ENCODE data around the gene NDUFC1. TPM values are rescaled to one million over a fixed set of nuclear protein-coding genes. Genes with fewer than 3 reads are reported as not detected.

Gene NDUFC1
- total RNA-seq, 1 experiment from 2014 or later = 59.1 TPM

GRCh38 chr4:139317635-139318034 is 15.4 kb upstream of the NDUFC1 start:
- peaks cover 52 to 54% of the 10 kb centered on the region in 2 experiments for H3K4me1 Mint-ChIP-seq
- peak overlapping the region in 1 of 3 experiments; percentile 27; a peak in 1 of 7 replicates for H3K27ac Mint-ChIP-seq
- no peak for TF ChIP-seq CTCF (conservative IDR thresholded peaks at IDR 0.05)

More at GRCh38 chr4:139317635-139318034, 15.4 kb upstream of the NDUFC1 start:
- Histone ChIP-seq H3T11ph (ENCODE audit: low read length) (no peak overlapping the region), H3K27ac (ENCODE audit: insufficient read length, low read depth, low read length) (no peak overlapping the region), H4K20me1 (ENCODE audit: control insufficient read depth, insufficient read depth, insufficient read length) (no peaks in the 10 kb centered on the region), H3K4me2 (ENCODE audit: insufficient read depth, insufficient read length, low read length) (no peak overlapping the region), H3K79me2 (ENCODE audit: insufficient read depth, low read length) (peaks cover 62% of the 10 kb centered on the region; the same call in 1 of the 2 replicates), H4K5ac (ENCODE audit: insufficient read length, low read depth, low read length) (no peak overlapping the region), H3K27me3 (ENCODE audit: insufficient read depth, low read length) (no peaks in the 10 kb centered on the region), H2BK12ac (ENCODE audit: insufficient read length, low read depth, low read length) (no peak overlapping the region), H3K4me1 (ENCODE audit: insufficient read depth, low read length) (no peaks in the 10 kb centered on the region; the same call in 1 of the 2 replicates), H4K91ac (ENCODE audit: insufficient read length, low read depth, low read length) (no peak overlapping the region), H3K18ac (ENCODE audit: insufficient read length, low read depth, low read length) (no peak overlapping the region), H3K9me3 (ENCODE audit: control insufficient read depth, low read depth, low read length) (no peaks in the 10 kb centered on the region), H2AK5ac (ENCODE audit: insufficient read length, low read length) (no peak overlapping the region), H3K14ac (ENCODE audit: insufficient read depth, low read length) (no peak overlapping the region), H2BK20ac (ENCODE audit: low read depth, low read length, poor library complexity, severe bottlenecking) (no peak overlapping the region), H2BK120ac (ENCODE audit: low read depth, low read length, poor library complexity, severe bottlenecking) (no peak overlapping the region), H3K23ac (ENCODE audit: insufficient read length, low read depth, low read length) (no peak overlapping the region), H3K4ac (ENCODE audit: low read depth, low read length) (no peak overlapping the region), H3K79me1 (ENCODE audit: insufficient read depth, low read depth, low read length, poor library complexity, severe bottlenecking) (no peaks in the 10 kb centered on the region), H4K8ac (replicated peaks; ENCODE audit: insufficient read length, low read depth, low read length) (no peak overlapping the region), H3K23me2 (ENCODE audit: insufficient read length, low read depth, low read length, poor library complexity, severe bottlenecking) (no peaks in the 10 kb centered on the region), H2AFZ (ENCODE audit: low read length) (no peak overlapping the region), H3K56ac (ENCODE audit: insufficient read length, low read depth, low read length) (no peak overlapping the region), H2BK15ac (ENCODE audit: low read depth, low read length) (no peak overlapping the region), H2BK5ac (ENCODE audit: insufficient read length, low read length) (no peak overlapping the region), H3K9ac (ENCODE audit: extremely low read depth, insufficient read length, low read length) (no peak overlapping the region)
- Mint-ChIP-seq H3K27me3 (ENCODE audit: low read depth) (no peaks in the 10 kb centered on the region), H3K4me3 (no peak overlapping the region), H3K36me3 (ENCODE audit: insufficient read depth in 1 of 3, low read depth in 3 of 3) (peaks cover 18 to 36% (median 24%) of the 10 kb centered on the region in 3 experiments), H3K9me3 (peaks cover 7 to 11% of the 10 kb centered on the region in 2 experiments; a peak in 4 of 5 replicates)
- no peak for DNase-seq

All from H9 (cell line).